PFSK-1 (cell line): ENCODE measurements around the gene IGF1R.

ENCODE experiments used
- FOXP2 ChIP-seq: optimal IDR thresholded peaks from 2 replicates; pipeline ENCODE3; 2011; ENCODE audit warnings: borderline replicate concordance, control low read depth, inconsistent platforms; ENCODE audit not compliant: insufficient read depth; ENCODE audit errors: extremely low read length, extremely low read depth
- POLR2AphosphoS5 ChIP-seq: IDR thresholded peaks from 2 replicates; pipeline ENCODE4 v1.6.1; 2012; ENCODE audit warnings: low read depth, mild to moderate bottlenecking, control low read depth, low read length, moderate library complexity
- REST ChIP-seq, 2 experiments: IDR thresholded peaks; 2 replicates each; pipeline versions ENCODE4 v1.6.1 to v1.8.0; 2011 to 2012; ENCODE audit warnings: low read depth in 2 of 2, low read length in 2 of 2, control low read depth in 1 of 2, inconsistent platforms in 1 of 2, mild to moderate bottlenecking in 1 of 2, moderate library complexity in 1 of 2; ENCODE audit not compliant: insufficient read depth in 1 of 2

- TF ChIP-seq FOXP2 = no peak
- TF ChIP-seq POLR2AphosphoS5 = no peak
- TF ChIP-seq REST (IDR thresholded peaks at IDR 0.05; ENCODE audit: insufficient read depth in 1 of 2, low read depth in 2 of 2, low read length in 2 of 2) = no peak
Observed at GRCh38 chr15:98856532-98856907, 208.2 kb downstream of the IGF1R start.
